Nephron progenitor cell (in vitro differentiated cells): ENCODE measurements around the gene SLC14A1.

Experiments
- DNase-seq: peaks from one replicate; pipeline ENCODE4 v3.0.0; 2021
- H3K27ac Mint-ChIP-seq: 2 replicates; pipeline ENCODE4 v1.8.0; 2021; ENCODE audit warnings: mild to moderate bottlenecking, moderate library complexity, mixed read lengths
- H3K27me3 Mint-ChIP-seq: 2 replicates; pipeline ENCODE4 v1.8.0; 2021; ENCODE audit warnings: mild to moderate bottlenecking, low read depth, mixed read lengths; ENCODE audit not compliant: poor library complexity
- H3K36me3 Mint-ChIP-seq: 2 replicates; pipeline ENCODE4 v1.8.0; 2021; ENCODE audit warnings: low read depth, mixed read lengths
- H3K4me1 Mint-ChIP-seq: 2 replicates; pipeline ENCODE4 v1.8.0; 2021; ENCODE audit warnings: mixed read lengths
- H3K4me3 Mint-ChIP-seq: 2 replicates; pipeline ENCODE4 v1.8.0; 2021; ENCODE audit warnings: mild to moderate bottlenecking, moderate library complexity, mixed read lengths
- H3K9me3 Mint-ChIP-seq: 2 replicates; pipeline ENCODE4 v1.8.0; 2021; ENCODE audit warnings: mild to moderate bottlenecking, moderate library complexity, mixed read lengths
- CTCF ChIP-seq: fragments of 200-600 bp; sonication (generic); IDR thresholded peaks from 2 replicates; pipeline ENCODE4 v1.5.0; 2021; ENCODE audit warnings: antibody characterized with exemption

Gene SLC14A1

GRCh38 chr18:45731716-45732115 is 7.7 kb downstream of the SLC14A1 start:
- no peak overlapping the region for H3K27ac Mint-ChIP-seq
- peaks cover 7% of the 10 kb centered on the region for H3K4me1 Mint-ChIP-seq
- no peak for TF ChIP-seq CTCF
- H3K4me3 Mint-ChIP-seq = no peak overlapping the region
- H3K27me3 Mint-ChIP-seq = peaks cover 8% of the 10 kb centered on the region
- no peaks in the 10 kb centered on the region for H3K36me3 Mint-ChIP-seq
- DNase-seq = no peak
- no peaks in the 10 kb centered on the region for H3K9me3 Mint-ChIP-seq

GRCh38 chr18:45733535-45733934 is 9.6 kb downstream of the SLC14A1 start:
- H3K4me3 Mint-ChIP-seq = no peak overlapping the region
- no peaks in the 10 kb centered on the region for H3K9me3 Mint-ChIP-seq
- H3K27me3 Mint-ChIP-seq = peaks cover 8% of the 10 kb centered on the region
- H3K4me1 Mint-ChIP-seq = no peaks in the 10 kb centered on the region
- H3K27ac Mint-ChIP-seq = no peak overlapping the region
- no peak for TF ChIP-seq CTCF
- DNase-seq = no peak
- no peaks in the 10 kb centered on the region for H3K36me3 Mint-ChIP-seq

GRCh38 chr18:45734505-45734904 is 10.5 kb downstream of the SLC14A1 start:
- Mint-ChIP-seq H3K27ac (no peak overlapping the region), H3K4me1 (no peaks in the 10 kb centered on the region), H3K27me3 (peaks cover 13% of the 10 kb centered on the region), H3K4me3 (no peak overlapping the region), H3K9me3 (no peaks in the 10 kb centered on the region), H3K36me3 (no peaks in the 10 kb centered on the region)
- DNase-seq = no peak
- no peak for TF ChIP-seq CTCF

GRCh38 chr18:45734944-45735343 is 11.0 kb downstream of the SLC14A1 start:
- Mint-ChIP-seq H3K27ac (no peak overlapping the region), H3K9me3 (no peaks in the 10 kb centered on the region), H3K4me3 (no peak overlapping the region), H3K36me3 (no peaks in the 10 kb centered on the region), H3K27me3 (peaks cover 15% of the 10 kb centered on the region), H3K4me1 (no peaks in the 10 kb centered on the region)
- DNase-seq = no peak
- TF ChIP-seq CTCF = no peak

- Mint-ChIP-seq H3K27ac (no peak overlapping the region), H3K4me1 (peaks cover 5% of the 10 kb centered on the region)
- TF ChIP-seq CTCF = no peak
These were observed 14.7 kb downstream of the SLC14A1 start for GRCh38 chr18:45738660-45739059.

GRCh38 chr18:45739268-45739667 is 15.3 kb downstream of the SLC14A1 start:
- H3K27me3 Mint-ChIP-seq = peaks cover 28% of the 10 kb centered on the region
- peaks cover 5% of the 10 kb centered on the region for H3K4me1 Mint-ChIP-seq
- H3K27ac Mint-ChIP-seq = no peak overlapping the region
- no peak overlapping the region for H3K4me3 Mint-ChIP-seq
- H3K36me3 Mint-ChIP-seq = no peaks in the 10 kb centered on the region
- no peak for TF ChIP-seq CTCF
- no peaks in the 10 kb centered on the region for H3K9me3 Mint-ChIP-seq
- DNase-seq = no peak

More at GRCh38 chr18:45738660-45739059, 14.7 kb downstream of the SLC14A1 start:
- Mint-ChIP-seq H3K27me3 (peaks cover 28% of the 10 kb centered on the region), H3K9me3 (no peaks in the 10 kb centered on the region), H3K36me3 (no peaks in the 10 kb centered on the region), H3K4me3 (no peak overlapping the region)
- DNase-seq = no peak
